SU-DHL-6 (cell line): ENCODE results near the gene RASGRF2.

ENCODE experiments used
- EZH2phosphoT487 ChIP-seq: fragments of 200-600 bp; sonication (generic), shearing (Covaris generic); conservative IDR thresholded peaks from 2 replicates; pipeline ENCODE4 v1.6.1; 2018; ENCODE audit warnings: mild to moderate bottlenecking, antibody characterized with exemption, low read length, moderate library complexity, mixed read lengths
- TF ChIP-seq, protein P1 (sequence below): fragments of 200-600 bp; sonication (generic); IDR thresholded peaks from one replicate; pipeline ENCODE4 v1.5.1; 2017; ENCODE audit warnings: antibody characterized with exemption, mild to moderate bottlenecking, low read length, moderate library complexity; ENCODE audit not compliant: insufficient read depth, poor library complexity, severe bottlenecking

GRCh38 chr5:81019748-81020147 lies 59.6 kb downstream of the RASGRF2 start:
- TF ChIP-seq, protein P1, sequence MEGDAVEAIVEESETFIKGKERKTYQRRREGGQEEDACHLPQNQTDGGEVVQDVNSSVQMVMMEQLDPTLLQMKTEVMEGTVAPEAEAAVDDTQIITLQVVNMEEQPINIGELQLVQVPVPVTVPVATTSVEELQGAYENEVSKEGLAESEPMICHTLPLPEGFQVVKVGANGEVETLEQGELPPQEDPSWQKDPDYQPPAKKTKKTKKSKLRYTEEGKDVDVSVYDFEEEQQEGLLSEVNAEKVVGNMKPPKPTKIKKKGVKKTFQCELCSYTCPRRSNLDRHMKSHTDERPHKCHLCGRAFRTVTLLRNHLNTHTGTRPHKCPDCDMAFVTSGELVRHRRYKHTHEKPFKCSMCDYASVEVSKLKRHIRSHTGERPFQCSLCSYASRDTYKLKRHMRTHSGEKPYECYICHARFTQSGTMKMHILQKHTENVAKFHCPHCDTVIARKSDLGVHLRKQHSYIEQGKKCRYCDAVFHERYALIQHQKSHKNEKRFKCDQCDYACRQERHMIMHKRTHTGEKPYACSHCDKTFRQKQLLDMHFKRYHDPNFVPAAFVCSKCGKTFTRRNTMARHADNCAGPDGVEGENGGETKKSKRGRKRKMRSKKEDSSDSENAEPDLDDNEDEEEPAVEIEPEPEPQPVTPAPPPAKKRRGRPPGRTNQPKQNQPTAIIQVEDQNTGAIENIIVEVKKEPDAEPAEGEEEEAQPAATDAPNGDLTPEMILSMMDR = no peak
- no peak for TF ChIP-seq EZH2phosphoT487
